GM10847 (cell line): ENCODE data around the gene GLDN.

Source experiments
- POLR2A ChIP-seq: IDR thresholded peaks from 2 replicates; pipeline ENCODE4 v1.6.1; 2011; ENCODE audit not compliant: insufficient read length; ENCODE audit errors: extremely low read depth

Gene GLDN

GRCh38 chr15:51335538-51336410, 5.7 kb upstream of the GLDN start:
- no peak for TF ChIP-seq POLR2A

GRCh38 chr15:51338496-51338895, 3.0 kb upstream of the GLDN start, which contains the start of gene CYP19A1:
TSS of gene CYP19A1 (minus strand) at chr15:51338596. CDS start at chr15:51242912, 95,684 bp downstream.
- TF ChIP-seq POLR2A = no peak

DNA sequence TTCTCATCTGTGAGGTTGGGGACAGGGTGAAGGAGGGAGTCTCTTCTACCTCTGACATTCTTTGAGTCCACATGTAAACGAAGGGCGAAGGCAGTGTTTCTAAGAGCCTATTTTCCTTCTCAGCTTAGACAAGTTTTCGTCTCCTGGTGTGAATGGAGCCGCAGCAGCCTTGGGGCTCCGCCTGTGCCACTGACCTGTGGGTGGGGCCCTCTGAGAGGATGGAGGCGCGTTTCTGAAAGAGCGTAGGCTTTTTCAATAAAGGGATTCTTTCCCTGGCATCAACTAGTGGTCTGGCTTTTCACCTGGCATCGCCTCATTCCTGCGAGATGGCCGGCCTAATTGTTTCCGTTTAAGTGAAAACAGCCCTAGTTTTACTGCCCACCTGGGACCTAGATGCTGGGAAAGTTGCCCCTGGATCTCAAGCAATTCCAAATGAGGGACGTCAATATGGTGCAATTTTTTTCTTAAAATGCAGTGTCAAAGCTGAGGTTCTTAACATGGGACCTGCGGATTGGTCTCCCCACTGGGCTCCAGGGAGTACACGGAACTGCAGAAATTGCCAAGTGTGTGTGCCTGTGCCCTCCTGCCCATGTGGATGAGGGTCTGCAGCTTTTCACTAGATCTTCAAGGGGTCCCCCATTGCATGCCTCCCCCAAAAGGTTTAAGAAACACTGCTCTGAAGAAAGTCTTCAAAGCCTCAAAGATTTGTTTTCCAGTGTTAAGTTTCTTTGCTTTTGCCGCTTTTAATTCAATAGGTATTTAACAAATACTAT, 958 bp downstream of the GLDN start:
- TF ChIP-seq POLR2A = no peak

DNA sequence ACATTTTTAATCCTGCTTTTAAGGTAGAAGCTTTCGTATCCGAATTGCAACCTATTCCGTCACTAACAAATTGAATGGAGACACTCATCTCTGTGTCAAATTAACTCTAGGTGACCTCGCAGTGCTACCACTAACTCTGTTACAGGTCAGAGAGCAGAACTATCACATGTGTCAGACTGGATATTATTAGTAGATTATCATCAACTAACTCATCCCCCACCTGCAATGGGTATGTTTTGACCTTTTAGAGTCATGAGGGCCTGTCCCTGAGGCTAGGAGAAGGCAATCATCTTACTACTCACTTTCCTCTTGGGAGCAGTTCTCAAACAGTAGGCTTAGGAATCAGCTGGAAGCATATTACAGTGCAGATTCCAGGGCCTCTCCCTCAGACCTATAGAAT, 2.0 kb downstream of the GLDN start:
- TF ChIP-seq POLR2A = no peak

DNA sequence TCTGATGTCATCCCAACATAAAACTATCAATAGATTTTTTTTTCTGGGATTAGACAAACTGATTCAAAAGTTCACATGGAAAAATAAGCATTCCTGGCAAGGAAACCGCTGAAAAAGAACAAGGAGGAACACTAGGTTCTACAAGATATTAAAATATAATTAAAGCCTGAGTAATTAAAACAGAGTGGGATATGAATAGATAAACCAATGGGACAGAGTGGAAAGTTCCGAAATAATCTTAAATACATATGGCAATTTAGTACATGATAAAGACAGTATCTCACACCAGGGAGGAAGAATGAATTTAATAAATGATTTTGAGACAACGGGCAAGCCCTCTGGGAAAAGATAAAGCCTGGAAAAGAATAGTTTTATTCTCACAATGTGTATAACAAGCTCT, 4.7 kb downstream of the GLDN start:
- no peak for TF ChIP-seq POLR2A

DNA sequence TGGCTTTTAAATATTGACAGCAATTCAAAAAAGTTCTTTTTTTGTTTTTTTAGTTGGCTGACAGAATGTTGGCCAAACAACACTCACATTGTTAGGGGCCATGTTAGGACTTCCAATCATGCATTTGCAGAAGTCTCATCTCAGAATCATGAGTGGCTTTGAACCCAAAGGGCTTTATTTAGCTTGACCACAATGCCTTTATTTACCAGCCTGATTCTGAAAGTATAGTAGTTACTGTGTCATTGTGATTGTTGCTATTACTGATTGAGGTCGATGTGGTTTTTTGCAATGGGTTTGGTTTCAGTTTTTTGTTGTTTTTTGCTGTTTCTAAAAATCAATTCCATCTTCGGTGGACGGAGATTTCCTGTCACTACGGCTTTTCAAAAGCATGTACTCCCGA, 7.2 kb downstream of the GLDN start:
- TF ChIP-seq POLR2A = no peak

DNA sequence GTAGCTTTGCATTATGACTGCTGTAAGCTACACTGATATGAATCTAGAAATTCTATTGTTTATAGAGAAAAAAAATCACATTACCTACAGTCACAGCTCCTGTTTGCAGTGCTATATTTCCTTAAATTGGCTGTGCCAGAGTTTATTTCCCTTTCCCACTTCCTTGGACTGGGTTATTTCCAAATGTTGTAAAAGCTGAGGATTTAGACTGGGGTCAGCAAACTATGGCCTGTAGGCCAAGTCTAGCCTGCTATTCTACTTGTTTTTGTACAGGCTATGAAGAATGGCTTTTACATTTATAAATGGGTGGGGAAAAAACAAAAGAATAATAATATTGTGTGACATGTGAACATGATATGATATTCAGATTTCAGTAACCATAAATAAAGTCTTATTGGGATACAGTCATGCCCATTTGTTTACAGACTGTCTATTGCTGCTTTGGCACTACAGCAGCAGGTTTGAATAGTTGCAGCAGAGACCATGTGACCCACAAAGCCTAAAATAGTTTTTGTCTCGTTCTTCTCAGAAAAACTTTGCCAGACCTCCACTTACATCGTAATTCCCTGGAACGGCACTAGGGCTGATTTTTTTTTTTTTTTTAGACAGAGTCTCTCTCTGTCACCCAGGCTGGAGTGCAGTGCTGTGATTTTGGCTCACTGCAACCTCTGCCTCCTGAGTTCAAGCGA, 7.8 kb downstream of the GLDN start:
- TF ChIP-seq POLR2A = no peak

DNA sequence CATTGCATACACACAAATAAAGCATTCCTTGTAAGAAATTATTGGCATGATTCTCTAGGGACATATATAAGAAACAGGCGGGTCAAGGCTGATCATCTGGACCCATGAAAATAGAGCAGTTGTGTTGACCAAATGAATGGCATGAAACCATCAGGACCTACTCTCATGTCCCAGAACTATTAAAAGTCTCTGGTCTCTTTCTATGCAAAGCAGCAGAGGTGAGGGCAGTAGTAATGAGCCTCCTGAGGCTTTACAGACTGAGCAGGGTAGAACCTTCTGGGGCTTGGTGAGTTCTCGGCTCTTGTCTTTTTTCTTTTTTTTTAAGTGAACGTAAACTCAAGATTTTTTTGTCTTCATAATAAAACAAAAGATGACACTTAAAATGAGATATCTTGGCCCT, 9.3 kb downstream of the GLDN start:
- no peak for TF ChIP-seq POLR2A

- TF ChIP-seq POLR2A = no peak
These were observed 12.5 kb downstream of the GLDN start for GRCh38 chr15:51353976-51354375.

DNA sequence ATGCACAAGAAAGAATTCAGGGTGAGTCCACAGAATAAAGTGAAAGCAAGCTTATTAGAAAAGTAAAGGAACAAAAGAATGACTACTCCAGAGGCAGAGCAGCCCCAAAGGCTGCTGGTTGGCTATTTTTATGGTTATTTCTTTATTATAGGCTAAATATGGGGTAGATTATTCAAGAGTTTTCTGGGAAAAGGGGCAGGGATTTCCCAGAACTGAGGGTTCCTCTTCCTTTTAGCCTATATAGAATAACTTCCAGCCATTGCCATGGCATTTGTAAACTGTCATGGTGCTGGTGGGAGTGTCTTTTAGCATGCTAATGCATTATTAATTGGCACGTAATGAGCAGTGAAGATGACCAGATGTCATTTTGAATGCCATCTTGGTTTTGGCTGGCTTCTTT, 13.6 kb downstream of the GLDN start:
- TF ChIP-seq POLR2A = no peak

GRCh38 chr15:51356147-51356546, 14.7 kb downstream of the GLDN start:
- TF ChIP-seq POLR2A = no peak

DNA sequence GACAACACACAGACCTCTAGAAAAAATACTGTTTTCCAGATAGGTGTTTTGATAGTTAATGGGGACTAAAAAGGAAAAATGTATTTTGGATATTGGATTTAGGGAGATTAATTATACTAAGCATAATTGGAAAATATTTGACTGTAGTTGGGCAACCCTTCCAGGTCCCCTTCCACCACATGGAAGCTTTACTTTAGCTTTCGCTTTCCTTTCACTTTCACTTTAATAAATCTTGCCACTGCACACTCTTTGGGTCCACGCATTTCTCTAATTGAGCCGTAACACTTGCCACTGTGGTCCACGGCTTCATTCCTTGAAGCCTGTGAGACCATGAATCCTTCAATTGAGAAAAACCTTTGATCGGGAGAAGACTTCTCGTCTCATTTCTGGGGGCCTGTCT, 15.5 kb downstream of the GLDN start:
- no peak for TF ChIP-seq POLR2A

- TF ChIP-seq POLR2A = no peak
These were observed 18.5 kb downstream of the GLDN start for GRCh38 chr15:51359981-51360380.

DNA sequence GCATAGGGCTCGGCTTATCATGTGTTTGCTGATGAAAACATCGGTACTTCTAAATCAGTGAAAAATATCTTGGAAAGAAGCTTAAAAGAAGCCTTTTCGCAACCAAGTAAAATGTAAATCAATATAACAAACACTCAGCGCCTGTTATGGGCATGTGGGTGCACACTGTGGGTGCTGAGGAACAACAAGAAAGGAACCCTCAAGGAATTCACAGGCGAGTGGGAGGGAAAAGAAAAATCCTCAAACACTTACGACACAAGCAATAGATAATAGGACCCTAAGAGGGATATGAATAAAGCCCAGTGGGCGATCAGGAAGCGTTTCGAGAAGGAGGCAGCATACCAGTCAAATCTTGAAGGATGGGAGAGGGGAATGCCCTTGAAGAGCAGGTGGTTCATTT, 21.9 kb downstream of the GLDN start:
- no peak for TF ChIP-seq POLR2A

GRCh38 chr15:51365417-51365816, 24.0 kb downstream of the GLDN start:
- no peak for TF ChIP-seq POLR2A

DNA sequence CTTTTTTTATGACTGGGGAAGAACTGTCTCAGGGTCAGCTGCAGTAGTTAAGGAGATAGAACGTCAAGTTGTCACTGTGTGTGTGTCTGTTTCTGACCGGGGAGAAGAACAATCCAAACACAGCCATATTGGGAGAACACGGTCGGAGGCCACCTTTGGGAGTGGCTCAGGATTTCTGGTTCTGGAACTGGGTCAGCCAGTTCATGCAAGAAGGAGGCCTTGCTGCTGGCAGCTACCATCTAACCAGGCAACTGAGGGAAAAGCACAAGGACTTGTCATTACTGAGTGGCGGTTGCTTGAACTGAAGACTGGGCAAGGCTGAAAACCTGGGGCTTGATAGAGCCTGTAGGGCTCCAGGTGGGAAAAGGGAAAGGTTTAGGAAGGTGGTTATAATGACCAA, 24.6 kb downstream of the GLDN start:
- TF ChIP-seq POLR2A = no peak
